NB4 (cell line): ENCODE measurements around the gene SRCAP.

ENCODE experiments used
- CTCF ChIP-seq: IDR thresholded peaks from one replicate; pipeline ENCODE4 v1.5.1; 2012; ENCODE audit warnings: low read depth, low read length
- MYC ChIP-seq: IDR thresholded peaks from 2 replicates; pipeline ENCODE4 v1.6.1; 2011; ENCODE audit warnings: low read depth, low read length

GRCh38 chr16:30760001-30760559 lies 61.1 kb downstream of the SRCAP start:
- TF ChIP-seq CTCF (no peak), MYC (no peak)
